Spleen (tissue), 11 donors: ENCODE measurements around the gene RUSF1. TPM values are rescaled to one million over a fixed set of nuclear protein-coding genes. Genes with fewer than 3 reads are reported as not detected.
A peak's percentile ranks its signal among the peaks of the same experiment; 100 is the strongest.
"Not testable (repeated sequence)": the region's sequence is repeated elsewhere in the genome, so short reads cannot be mapped to it uniquely, and the experiment has no call there.

Experiments
- DNase-seq: peaks from one replicate; pipeline ENCODE4 v3.0.0-alpha.2; 2020
- H3K27ac ChIP-seq, 8 donors: fragments of 200-600 bp; sonication (generic) in 7 of 8; 1 replicate in 4 of 8; 2 replicates in 4 of 8; pipeline versions ENCODE4 v1.5.0 to v1.8.0; 2016 to 2021; ENCODE audit warnings: inconsistent platforms in 4 of 8, mild to moderate bottlenecking in 4 of 8, moderate library complexity in 1 of 8
- H3K27me3 ChIP-seq, 7 donors: fragments of 200-600 bp; sonication (generic) in 6 of 7; replicated peaks in 1 of 7; 1 replicate in 4 of 7; 2 replicates in 3 of 7; pipeline versions ENCODE4 v1.5.0 to v1.8.0; 2016 to 2021; ENCODE audit warnings: inconsistent platforms in 3 of 7, mild to moderate bottlenecking in 1 of 7
- H3K36me3 ChIP-seq, 6 donors: fragments of 200-600 bp; sonication (generic) in 5 of 6; 1 replicate in 4 of 6; 2 replicates in 2 of 6; pipeline versions ENCODE4 v1.5.0 to v1.8.0; 2016 to 2021; ENCODE audit warnings: inconsistent platforms in 2 of 6
- H3K4me1 ChIP-seq, 6 donors: fragments of 200-600 bp; sonication (generic) in 5 of 6; 1 replicate in 3 of 6; 2 replicates in 3 of 6; pipeline versions ENCODE4 v1.5.0 to v1.8.0; 2016 to 2021; ENCODE audit warnings: inconsistent platforms in 3 of 6
- H3K4me3 ChIP-seq, 8 donors: fragments of 200-600 bp; sonication (generic) in 7 of 8; 1 replicate in 4 of 8; 2 replicates in 4 of 8; pipeline versions ENCODE4 v1.5.0 to v1.8.0; 2016 to 2021; ENCODE audit warnings: inconsistent platforms in 4 of 8, mild to moderate bottlenecking in 4 of 8, moderate library complexity in 2 of 8
- H3K9me3 ChIP-seq, 8 donors: fragments of 200-600 bp; sonication (generic) in 7 of 8; 1 replicate in 4 of 8; 2 replicates in 4 of 8; pipeline versions ENCODE4 v1.5.0 to v1.8.0; 2016 to 2021; ENCODE audit warnings: inconsistent platforms in 4 of 8
- POLR2A ChIP-seq, 3 donors: fragments of 450-650 bp; IDR thresholded peaks; one replicate each; pipeline ENCODE4 v1.5.1; 2017; ENCODE audit warnings: antibody characterized with exemption in 3 of 3, mild to moderate bottlenecking in 1 of 3
- POLR2AphosphoS5 ChIP-seq, 3 donors: sonication (generic); formaldehyde crosslinking; IDR thresholded peaks; one replicate each; pipeline ENCODE4 v1.5.1; 2017; ENCODE audit warnings: antibody characterized with exemption in 3 of 3
- WGBS, 5 donors: extraction: QIAGEN DNeasy Blood & Tissue Kit in 3 of 5; methylation state at CpG; one replicate each; pipeline versions ENCODE4 v1.1.5 to v1.1.7; 2013 to 2018; 5-methylcytosine and 5-hydroxymethylcytosine counted together
- intact Hi-C: fragments of 100-400 bp; cut with DNase I; formaldehyde crosslinking; loops from one replicate; pipeline ENCODE4 v1.15.0; 2023; ENCODE audit warnings: low total_unique reads
- polyA plus RNA-seq, 3 donors: library from polyadenylated mRNA; stranded (reverse); fragments of 200-250 nt; gene quantifications; one replicate each; pipeline ENCODE4 v1.2.1, GENCODE V29; 2013
- total RNA-seq, 7 donors: library from RNA; depleted of rRNA in 3 of 7; stranded (reverse); fragments of >200 nt in 3 of 7; fragmentation: NEBNext Ultra II Directional in 4 of 7; extraction: Animal tissue kit (Norgen Biotek cat#: 25700) in 4 of 7; gene quantifications; one replicate each; pipeline versions ENCODE4 v1.1.0 to v1.2.1, GENCODE V29; 2016 to 2021
- TF ChIP-seq, protein P1 (sequence below), 11 experiments: fragments of 200-600 bp in 7 of 11; fragments of 450-650 bp in 4 of 11; sonication (generic) in 4 of 11; IDR thresholded peaks in 8 of 11; conservative IDR thresholded peaks in 3 of 11; 1 replicate in 7 of 11; 2 replicates in 4 of 11; pipeline versions ENCODE4 v1.4.0 to v1.8.0; 2016 to 2021; ENCODE audit warnings: antibody characterized with exemption in 11 of 11, inconsistent platforms in 4 of 11, mild to moderate bottlenecking in 1 of 11
- donor health status: healthy with polysubstance abuse.
- donor health status: DM: no; HTN: no; CAD: no; lungs with moderate emphysema.
- donor health status: DM: no; HTN: no; CAD: no.
- donor health status: Bipolar disorder and iron deficiency.
- donor health status: healthy.
- donor health status: DM: no; HTN: no; CAD: no.
- donor health status: DM: yes; HTN: yes; CAD: no.

The RUSF1 gene
- total and polyA plus RNA-seq, 10 donors: 36.6 to 73.3 (median 51.2) TPM

DNA sequence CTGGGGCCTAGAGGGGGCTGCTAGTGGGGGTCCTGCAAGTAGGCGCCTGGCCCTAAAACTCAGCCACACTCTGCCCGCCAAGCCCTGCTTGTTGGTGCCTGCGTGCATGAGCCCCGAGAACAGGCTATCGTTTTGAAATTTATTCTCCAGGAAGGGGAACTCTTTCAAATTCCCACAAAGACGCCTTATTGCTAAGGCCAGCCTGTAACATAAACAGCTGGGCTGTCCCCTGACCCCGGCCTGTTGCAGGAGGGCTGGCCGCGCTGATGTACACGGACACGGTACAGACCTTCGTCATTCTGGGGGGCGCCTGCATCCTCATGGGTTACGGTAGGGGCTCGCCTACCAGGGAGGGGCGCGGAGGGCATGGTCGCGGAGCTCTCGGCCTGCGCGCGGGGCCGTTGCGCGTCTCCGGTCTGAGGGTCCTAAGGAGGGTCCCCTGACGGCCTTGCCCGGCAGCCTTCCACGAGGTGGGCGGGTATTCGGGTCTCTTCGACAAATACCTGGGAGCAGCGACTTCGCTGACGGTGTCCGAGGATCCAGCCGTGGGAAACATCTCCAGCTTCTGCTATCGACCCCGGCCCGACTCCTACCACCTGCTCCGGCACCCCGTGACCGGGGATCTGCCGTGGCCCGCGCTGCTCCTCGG lies 21.0 kb downstream of the RUSF1 start:
- TF ChIP-seq, protein P1, sequence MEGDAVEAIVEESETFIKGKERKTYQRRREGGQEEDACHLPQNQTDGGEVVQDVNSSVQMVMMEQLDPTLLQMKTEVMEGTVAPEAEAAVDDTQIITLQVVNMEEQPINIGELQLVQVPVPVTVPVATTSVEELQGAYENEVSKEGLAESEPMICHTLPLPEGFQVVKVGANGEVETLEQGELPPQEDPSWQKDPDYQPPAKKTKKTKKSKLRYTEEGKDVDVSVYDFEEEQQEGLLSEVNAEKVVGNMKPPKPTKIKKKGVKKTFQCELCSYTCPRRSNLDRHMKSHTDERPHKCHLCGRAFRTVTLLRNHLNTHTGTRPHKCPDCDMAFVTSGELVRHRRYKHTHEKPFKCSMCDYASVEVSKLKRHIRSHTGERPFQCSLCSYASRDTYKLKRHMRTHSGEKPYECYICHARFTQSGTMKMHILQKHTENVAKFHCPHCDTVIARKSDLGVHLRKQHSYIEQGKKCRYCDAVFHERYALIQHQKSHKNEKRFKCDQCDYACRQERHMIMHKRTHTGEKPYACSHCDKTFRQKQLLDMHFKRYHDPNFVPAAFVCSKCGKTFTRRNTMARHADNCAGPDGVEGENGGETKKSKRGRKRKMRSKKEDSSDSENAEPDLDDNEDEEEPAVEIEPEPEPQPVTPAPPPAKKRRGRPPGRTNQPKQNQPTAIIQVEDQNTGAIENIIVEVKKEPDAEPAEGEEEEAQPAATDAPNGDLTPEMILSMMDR (IDR thresholded peaks at IDR 0.05 in 8 of 11, conservative IDR thresholded peaks at IDR 0.05 in 3 of 11): no peak
- no peak for TF ChIP-seq POLR2AphosphoS5 (IDR thresholded peaks at IDR 0.05)
- no peak for TF ChIP-seq POLR2A (IDR thresholded peaks at IDR 0.05)
- DNase-seq: no peak
- H3K4me3 ChIP-seq: peak overlapping the region; percentile 47 to 79 (median 63)
- H3K36me3 ChIP-seq: peaks cover 0 to 24% (median 8%) of the 10 kb centered on the region in 6 donors
- H3K27me3 ChIP-seq: peaks cover 0 to 57% (median 12%) of the 10 kb centered on the region in 7 donors
- H3K27ac ChIP-seq: peak overlapping the region in 5 of 8 donors; percentile 11 to 78 (median 57)
- 5 to 10% (median 6%) methylated on average over 38 to 48 of the region's 48 CpGs for WGBS, 5 donors
- H3K4me1 ChIP-seq: peaks cover 8 to 27% (median 21%) of the 10 kb centered on the region in 6 donors
- no peaks in the 10 kb centered on the region for H3K9me3 ChIP-seq
- intact Hi-C loops: loop anchor here (10.0 kb wide), 1 partner anchor 228 kb away; a partner anchor contains a TSS

DNA sequence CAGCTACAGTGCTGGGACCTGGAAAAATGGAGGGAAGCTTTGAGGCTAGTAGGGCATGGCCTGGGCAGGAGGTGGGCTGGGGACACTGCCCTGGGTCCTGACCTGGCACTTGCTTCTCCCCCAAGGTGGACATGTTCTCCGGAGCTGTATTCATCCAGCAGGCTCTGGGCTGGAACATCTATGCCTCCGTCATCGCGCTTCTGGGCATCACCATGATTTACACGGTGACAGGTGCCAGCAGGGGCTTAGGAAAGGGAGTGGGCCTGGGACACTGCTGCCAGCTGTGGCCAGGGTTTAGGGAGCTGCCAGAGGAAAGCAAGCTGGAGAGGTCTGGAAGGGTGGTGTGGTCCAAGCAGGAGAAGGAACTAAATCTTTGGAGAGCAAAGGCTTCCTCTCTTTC lies 22.1 kb downstream of the RUSF1 start:
- intact Hi-C loops: loop anchor here (10.0 kb wide), 1 partner anchor 229 kb away; a partner anchor contains a TSS
- peaks cover 0 to 67% (median 12%) of the 10 kb centered on the region in 7 donors for H3K27me3 ChIP-seq
- peaks cover 8 to 29% (median 22%) of the 10 kb centered on the region in 6 donors for H3K4me1 ChIP-seq
- no peaks in the 10 kb centered on the region for H3K9me3 ChIP-seq
- H3K36me3 ChIP-seq: peaks cover 0 to 12% (median 0%) of the 10 kb centered on the region in 6 donors
- 88 to 100% (median 98%) methylated on average over 1 to 5 of the region's 5 CpGs for WGBS, 5 donors
- H3K4me3 ChIP-seq: no peak overlapping the region
- H3K27ac ChIP-seq: no peak overlapping the region
- peak; percentile 67 for DNase-seq
- no peak for TF ChIP-seq POLR2AphosphoS5 (IDR thresholded peaks at IDR 0.05)
- no peak for TF ChIP-seq POLR2A (IDR thresholded peaks at IDR 0.05)
- TF ChIP-seq, protein P1 (IDR thresholded peaks at IDR 0.05 in 8 of 11, conservative IDR thresholded peaks at IDR 0.05 in 3 of 11): no peak

DNA sequence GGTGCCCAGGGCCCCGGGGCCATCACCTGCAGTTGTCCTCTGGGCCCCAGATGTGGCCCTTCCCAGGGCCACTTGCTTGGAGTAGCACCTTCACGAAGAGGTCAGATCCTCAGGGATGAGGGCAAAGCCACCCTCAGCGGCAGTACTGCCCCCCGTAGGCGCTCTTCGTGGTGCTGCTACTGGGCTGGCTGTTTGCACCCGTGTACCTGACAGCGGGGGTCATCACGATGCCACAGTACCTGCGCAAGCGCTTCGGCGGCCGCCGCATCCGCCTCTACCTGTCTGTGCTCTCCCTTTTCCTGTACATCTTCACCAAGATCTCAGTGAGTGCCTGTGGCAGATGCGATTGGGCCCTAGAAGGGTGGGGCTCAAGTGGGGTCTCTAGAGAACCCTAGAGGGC lies 22.6 kb downstream of the RUSF1 start:
- WGBS, 5 donors: 93 to 96% (median 94%) methylated on average over 11 to 17 of the region's 17 CpGs
- Histone ChIP-seq H3K4me1 (peaks cover 12 to 34% (median 26%) of the 10 kb centered on the region in 6 donors), H3K27me3 (peaks cover 0 to 67% (median 12%) of the 10 kb centered on the region in 7 donors), H3K9me3 (no peaks in the 10 kb centered on the region), H3K36me3 (peaks cover 0 to 8% (median 0%) of the 10 kb centered on the region in 6 donors), H3K27ac (no peak overlapping the region), H3K4me3 (no peak overlapping the region)
- DNase-seq: peak; percentile 73
- TF ChIP-seq POLR2AphosphoS5 (IDR thresholded peaks at IDR 0.05): no peak
- intact Hi-C loops: loop anchor here (10.0 kb wide), 1 partner anchor 229 kb away; a partner anchor contains a TSS

DNA sequence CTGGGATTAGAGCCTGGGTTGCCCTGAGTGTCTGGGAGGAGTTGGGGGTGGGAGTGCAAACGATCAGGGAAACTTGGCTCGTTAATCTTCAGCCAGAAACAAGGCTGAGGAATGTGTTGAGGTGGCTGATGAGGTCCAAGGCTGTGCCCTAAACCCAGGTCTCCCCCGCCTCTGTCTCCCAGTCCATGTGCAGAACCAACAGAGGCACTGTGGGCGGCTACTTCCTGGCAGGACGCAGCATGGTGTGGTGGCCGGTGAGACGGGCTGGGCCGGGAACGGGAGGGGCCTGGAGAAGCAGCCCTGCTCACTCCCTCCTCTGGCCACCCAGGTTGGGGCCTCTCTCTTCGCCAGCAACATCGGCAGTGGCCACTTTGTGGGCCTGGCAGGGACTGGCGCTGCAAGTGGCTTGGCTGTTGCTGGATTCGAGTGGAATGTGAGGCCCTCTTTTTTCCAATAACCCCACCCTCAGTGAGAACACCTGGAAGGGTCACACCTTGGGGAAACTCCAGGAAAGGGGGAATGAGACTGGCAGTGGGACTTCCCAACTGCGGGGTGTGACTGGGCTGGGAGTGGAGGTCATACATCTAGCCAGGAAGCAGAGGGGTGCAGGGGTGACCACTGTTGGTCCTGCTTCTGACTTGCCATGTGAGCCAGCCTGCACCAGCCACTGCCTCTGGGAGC lies 23.6 kb downstream of the RUSF1 start:
- Histone ChIP-seq H3K4me1 (peaks cover 12 to 40% (median 28%) of the 10 kb centered on the region in 6 donors), H3K27ac (no peak overlapping the region), H3K9me3 (no peaks in the 10 kb centered on the region), H3K36me3 (no peaks in the 10 kb centered on the region), H3K27me3 (peaks cover 0 to 74% (median 12%) of the 10 kb centered on the region in 7 donors), H3K4me3 (no peak overlapping the region)
- WGBS, 5 donors: 57 to 68% (median 61%) methylated on average over 13 to 14 of the region's 14 CpGs
- DNase-seq: peak; percentile 72
- TF ChIP-seq POLR2AphosphoS5 (IDR thresholded peaks at IDR 0.05): no peak
- TF ChIP-seq POLR2A (IDR thresholded peaks at IDR 0.05): no peak
- TF ChIP-seq, protein P1 (IDR thresholded peaks at IDR 0.05 in 8 of 11, conservative IDR thresholded peaks at IDR 0.05 in 3 of 11): no peak
- intact Hi-C loops: loop anchor here (10.0 kb wide), 1 partner anchor 230 kb away; a partner anchor contains a TSS

DNA sequence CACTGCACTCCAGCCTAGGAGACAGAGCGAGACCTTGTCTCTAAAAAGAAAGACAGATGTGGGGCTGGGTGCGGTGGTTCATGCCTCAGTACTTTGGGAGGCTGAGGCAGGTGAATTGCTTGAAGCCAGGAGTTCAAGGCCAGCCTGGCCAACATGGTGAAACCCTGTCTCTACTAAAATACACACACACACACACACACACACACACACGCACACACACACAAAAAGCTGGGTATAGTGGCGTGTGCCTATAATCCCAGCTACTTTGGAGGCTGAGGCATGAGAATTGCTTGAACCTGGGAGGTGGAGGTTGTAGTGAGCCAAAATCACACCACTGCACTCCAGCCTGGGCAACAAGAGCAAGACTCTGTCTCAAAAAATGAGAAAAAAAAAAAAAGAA lies 24.1 kb downstream of the RUSF1 start:
- 85 to 98% (median 93%) methylated on average over 4 of the region's 4 CpGs for WGBS, 5 donors
- intact Hi-C loops: loop anchor here (10.0 kb wide), 1 partner anchor 231 kb away; a partner anchor contains a TSS
- H3K4me1 ChIP-seq: peaks cover 12 to 40% (median 28%) of the 10 kb centered on the region in 6 donors
- not testable (repeated sequence) for H3K4me3 ChIP-seq, H3K9me3 ChIP-seq, H3K27ac ChIP-seq, H3K36me3 ChIP-seq
- peak; percentile 44 for DNase-seq
- peaks cover 0 to 77% (median 12%) of the 10 kb centered on the region in 7 donors for H3K27me3 ChIP-seq
